ENCODE measurements around the gene PZP. TPM values are rescaled to one million over a fixed set of nuclear protein-coding genes. Genes with fewer than 3 reads are reported as not detected.

Gene PZP
- total and polyA plus RNA-seq, 9 of the 15 experiments (the other 6 are each of a cell fraction or from before 2014, with no cell fraction given) = 0.01 TPM; not detected in 8

GRCh38 chr12:9122091-9122609, 86.0 kb downstream of the PZP start (continued):
- TF ChIP-seq ZBTB40 (IDR thresholded peaks at IDR 0.05) (no peak), ZBTB40 (CRISPR knock-in tag; IDR thresholded peaks at IDR 0.05) (no peak)
- TF ChIP-seq, protein P1, sequence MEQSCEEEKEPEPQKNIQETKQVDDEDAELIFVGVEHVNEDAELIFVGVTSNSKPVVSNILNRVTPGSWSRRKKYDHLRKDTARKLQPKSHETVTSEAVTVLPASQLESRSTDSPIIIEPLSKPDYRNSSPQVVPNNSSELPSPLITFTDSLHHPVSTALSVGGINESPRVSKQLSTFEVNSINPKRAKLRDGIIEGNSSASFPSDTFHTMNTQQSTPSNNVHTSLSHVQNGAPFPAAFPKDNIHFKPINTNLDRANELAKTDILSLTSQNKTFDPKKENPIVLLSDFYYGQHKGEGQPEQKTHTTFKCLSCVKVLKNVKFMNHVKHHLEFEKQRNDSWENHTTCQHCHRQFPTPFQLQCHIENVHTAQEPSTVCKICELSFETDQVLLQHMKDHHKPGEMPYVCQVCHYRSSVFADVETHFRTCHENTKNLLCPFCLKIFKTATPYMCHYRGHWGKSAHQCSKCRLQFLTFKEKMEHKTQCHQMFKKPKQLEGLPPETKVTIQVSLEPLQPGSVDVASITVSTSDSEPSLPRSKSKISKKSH (CRISPR knock-in tag; IDR thresholded peaks at IDR 0.05) = no peak
